GM10847 (cell line): ENCODE results near the gene CREB5.

Experiments used
- POLR2A ChIP-seq: IDR thresholded peaks from 2 replicates; pipeline ENCODE4 v1.6.1; 2011; ENCODE audit not compliant: insufficient read length; ENCODE audit errors: extremely low read depth

The CREB5 gene, protein sequence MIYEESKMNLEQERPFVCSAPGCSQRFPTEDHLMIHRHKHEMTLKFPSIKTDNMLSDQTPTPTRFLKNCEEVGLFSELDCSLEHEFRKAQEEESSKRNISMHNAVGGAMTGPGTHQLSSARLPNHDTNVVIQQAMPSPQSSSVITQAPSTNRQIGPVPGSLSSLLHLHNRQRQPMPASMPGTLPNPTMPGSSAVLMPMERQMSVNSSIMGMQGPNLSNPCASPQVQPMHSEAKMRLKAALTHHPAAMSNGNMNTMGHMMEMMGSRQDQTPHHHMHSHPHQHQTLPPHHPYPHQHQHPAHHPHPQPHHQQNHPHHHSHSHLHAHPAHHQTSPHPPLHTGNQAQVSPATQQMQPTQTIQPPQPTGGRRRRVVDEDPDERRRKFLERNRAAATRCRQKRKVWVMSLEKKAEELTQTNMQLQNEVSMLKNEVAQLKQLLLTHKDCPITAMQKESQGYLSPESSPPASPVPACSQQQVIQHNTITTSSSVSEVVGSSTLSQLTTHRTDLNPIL

DNA sequence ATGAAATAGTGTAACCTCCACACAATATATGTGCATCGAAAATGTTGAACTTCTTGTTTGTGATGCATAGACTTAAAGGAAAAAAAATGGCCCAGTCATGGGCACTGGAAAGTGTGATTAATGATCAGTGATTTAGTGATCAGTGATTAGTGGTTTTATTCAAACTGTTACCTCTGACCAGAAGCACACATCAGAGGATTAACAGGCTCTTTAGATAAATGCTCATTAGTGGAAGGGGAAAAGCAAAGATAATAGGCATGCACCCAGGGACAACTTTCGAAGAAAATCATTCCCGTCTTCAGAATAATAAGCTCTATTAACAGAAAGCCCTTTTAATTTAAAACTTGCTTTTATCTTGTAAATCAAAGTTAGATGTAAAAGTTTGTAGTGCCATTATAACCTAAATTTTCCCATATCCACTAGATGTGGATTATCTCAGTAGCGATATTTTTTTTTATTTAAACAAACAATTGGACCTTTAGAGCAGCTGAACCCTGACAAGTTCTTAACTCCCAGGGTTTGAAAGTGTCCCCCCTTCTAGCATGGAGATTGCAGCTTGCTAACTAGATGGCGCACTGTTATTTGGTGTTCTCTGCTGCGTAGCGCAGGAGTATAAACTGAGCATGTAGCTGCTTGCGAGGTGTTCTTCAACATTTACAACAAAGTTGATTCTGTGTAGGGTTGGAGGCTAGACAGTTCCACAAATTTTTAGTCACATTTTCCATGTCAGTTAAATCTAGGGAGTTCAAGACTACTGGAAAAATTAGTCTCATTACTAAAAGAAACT is at the start of gene CREB5:
Gene CREB5 (plus strand): TSS at position 643 of the 787 bp plus-strand sequence. CDS start 397 bp downstream, outside the sequence.
- TF ChIP-seq POLR2A, result no peak

DNA sequence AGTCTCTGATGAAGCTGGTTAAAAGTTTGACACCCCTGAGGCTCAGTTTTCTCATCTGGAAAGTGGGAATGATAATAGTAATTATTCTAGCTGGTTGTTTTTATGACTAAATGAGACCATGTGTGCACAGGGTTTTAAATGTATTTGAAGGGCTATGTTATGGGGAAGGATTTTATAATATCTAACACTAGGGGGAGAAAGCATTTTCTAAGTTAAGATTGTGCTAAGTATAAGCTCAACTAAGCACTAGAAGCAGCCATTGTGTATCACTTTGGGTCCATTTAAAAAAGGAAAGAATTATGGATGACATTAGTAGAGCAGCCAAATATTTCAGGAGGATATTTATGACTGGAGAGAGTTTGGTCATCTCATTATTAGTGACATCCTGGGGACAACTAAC is 49.5 kb upstream of the CREB5 start:
- no peak for TF ChIP-seq POLR2A

DNA sequence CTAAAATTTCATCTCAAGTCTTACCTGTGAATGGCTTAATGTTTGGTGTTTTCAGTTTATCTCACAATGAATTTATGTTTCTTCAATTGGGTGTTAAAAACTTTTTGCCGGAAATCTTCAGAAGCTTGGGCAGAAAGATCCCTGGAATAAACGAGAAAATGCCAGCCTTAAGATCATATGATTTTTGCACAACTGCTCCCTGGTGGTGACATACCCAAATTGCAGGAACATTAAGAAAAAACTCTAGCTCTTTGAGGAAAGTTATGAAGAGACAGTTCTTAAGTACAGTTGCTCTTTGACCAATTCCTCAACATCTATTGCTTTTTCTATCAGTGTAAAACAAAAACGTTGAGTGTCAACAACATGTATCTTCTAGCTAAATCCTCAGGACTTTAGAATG is 48.2 kb upstream of the CREB5 start:
- no peak for TF ChIP-seq POLR2A

DNA sequence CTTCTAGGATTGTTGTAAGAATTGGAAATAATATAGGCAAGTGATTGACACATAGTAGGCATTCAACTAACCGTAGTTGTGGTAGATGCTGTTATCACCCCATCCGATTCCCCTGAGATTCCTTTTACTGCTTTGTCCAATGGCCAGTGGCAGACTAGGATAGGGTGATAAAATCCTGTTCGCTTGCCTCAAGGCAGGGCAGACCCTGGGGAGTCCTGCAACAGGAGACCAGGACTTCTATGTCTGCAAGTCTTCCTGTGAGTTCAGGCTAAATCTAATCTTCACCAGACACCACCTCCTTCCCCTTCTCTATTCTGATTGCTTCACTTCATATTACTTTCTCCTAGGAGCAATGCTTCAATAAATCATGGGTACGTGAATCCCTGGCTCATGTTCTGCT is 42.8 kb upstream of the CREB5 start:
- no peak for TF ChIP-seq POLR2A

DNA sequence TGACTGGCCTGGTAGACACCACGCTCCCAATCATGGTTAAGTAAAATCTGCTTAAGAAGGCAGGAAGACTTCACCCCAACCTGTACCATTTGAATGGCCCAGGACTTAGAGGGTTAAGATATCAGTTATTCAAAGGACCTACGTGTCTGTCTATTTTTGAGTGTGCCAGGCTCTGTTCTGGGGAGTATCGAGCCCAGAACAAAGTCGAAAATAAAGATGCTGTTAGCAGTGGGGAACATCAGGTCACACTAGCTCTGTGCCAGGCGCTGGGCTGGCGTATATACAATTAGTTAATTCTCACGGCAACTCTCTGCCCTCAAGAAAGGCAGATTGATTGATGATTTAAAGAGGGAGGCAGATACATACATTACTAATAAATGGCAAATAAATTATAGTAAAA is 40.5 kb upstream of the CREB5 start:
- TF ChIP-seq POLR2A, result no peak

DNA sequence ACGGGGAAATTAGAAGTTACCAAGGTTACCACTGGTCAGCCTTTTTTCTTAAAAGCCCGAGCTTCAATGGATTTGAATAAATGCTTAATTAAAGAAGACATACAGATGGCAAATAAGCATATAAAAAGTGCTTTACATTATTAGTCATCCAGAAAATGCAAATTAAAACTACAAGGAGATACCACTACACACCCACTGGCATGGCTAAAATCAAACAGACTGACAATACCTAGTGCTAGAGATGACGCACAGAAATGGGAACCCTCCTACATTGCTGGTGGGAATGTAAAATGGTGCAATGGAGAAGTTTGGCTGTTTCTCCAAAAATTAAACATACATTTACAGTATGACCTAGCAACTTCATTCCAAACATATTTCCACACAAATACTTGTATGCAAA is 38.3 kb upstream of the CREB5 start:
- no peak for TF ChIP-seq POLR2A

DNA sequence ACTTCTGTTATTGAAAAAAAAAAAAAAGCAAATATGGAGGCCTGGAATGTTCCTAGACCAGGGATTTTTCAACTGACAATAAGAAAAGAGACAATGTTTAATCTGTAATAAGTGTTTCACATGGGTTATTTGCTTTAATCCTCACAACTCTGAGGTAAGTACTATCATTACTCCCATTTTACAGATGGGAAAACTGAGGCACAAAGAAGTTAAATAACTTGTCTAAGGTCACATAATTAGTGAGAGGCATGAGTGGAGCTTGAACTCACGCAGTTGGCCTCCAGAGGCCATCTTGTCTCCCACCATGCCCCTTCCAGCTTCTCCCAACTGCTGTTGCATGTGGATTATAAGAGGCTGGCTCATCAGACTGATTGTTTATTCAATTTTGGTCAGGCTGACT is 36.6 kb upstream of the CREB5 start:
- TF ChIP-seq POLR2A, result no peak

DNA sequence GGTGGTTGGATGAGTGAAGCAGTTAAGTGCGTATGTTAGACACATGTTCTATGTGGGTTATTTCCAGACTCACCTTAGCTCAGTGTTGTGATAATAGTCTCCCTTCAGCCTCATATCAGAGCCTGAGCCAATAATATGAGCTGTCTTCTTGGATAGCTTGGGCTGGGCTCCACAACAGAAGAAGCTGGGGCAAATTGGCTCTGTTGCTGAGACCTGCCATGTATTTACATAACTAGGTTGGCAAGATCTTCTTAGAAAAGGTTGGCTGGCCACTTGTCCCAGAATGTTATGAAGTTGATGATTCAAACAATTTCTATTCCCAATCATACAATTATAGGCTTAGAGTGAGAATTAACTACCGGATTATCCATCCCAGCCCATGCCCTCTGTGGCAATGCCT is 35.7 kb upstream of the CREB5 start:
- no peak for TF ChIP-seq POLR2A

DNA sequence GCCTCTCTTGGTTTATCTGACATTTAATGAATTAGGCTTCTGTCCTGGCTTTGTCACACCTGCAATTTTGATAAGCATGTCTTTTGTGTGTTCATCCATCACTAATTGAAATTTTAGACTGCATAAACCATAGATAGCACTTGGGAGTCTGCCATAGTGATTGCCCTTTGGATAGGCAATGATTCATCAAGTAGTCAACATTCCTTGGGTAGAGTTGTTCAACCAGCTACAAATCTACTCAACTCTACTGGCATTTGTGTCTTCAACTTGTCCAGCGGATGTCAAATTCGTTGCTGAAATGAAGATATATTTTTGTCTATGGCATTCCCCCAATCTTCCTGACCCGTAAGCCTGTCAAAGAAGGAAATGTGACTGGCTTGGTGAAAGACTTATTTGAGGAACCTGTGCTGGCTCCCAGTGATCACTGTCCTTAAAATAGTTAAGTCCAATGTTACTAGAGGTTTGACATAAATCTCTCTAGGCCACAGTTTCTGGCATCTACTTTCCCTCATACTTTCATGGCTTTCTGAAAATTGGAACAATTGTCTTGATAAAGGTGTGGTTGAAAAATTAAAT is 33.7 kb upstream of the CREB5 start:
- TF ChIP-seq POLR2A, result no peak

DNA sequence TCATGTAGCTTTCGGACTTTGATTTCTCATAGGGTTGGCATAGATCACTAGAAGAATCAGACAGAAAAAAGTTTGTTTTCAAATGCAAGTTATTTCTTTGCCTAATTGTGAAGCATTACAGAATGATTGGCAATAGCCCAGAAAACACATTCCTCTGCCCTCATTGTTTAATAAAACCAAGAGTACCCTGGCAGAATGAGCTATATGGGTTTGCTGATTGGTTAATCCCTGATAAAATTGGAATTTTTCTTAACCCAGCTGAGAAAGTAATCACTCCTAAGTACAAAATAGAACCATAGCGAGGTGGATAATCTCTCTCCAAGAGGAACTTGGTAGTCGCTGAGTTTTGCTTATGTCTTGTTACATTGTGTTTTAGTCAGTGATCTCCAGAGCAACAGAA is 30.9 kb upstream of the CREB5 start:
- no peak for TF ChIP-seq POLR2A

DNA sequence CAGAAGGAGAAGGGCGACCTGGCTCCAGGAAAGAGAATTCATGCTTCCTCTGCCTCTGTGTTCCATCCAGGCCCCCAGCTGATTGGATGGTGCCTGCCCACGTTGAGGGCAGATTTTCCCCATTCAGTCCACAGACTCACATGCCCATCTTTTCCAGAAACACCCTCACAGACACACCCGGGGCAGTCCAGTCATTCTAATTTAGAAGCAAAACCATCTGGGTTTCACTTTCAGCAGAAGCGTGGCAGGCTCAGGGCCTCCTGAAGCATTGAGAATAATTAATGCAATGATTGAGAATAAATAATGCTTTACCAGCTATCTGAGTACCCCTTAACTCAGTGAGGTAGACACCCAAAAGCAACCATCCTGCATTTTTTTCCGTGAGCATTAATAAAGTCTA is 30.2 kb upstream of the CREB5 start:
- no peak for TF ChIP-seq POLR2A

DNA sequence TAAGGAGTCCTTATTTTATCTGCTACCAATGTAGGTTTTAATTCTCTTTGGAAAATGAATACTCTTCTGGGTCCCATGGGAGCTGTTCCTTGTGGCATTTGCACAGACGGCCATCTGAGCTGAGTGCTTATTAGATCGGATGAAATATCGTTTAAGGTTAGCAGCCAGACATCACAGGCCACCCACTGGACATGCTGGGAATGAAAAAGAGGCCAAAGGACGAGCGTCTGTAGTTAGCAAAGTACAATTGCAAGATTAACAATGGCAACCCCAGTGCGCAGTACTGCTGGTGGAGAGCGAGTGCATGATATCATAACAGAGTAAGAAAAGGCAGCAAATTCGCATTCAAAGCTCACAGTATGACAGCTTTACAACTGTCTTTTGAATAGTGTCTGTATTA is 28.3 kb upstream of the CREB5 start:
- TF ChIP-seq POLR2A, result no peak

DNA sequence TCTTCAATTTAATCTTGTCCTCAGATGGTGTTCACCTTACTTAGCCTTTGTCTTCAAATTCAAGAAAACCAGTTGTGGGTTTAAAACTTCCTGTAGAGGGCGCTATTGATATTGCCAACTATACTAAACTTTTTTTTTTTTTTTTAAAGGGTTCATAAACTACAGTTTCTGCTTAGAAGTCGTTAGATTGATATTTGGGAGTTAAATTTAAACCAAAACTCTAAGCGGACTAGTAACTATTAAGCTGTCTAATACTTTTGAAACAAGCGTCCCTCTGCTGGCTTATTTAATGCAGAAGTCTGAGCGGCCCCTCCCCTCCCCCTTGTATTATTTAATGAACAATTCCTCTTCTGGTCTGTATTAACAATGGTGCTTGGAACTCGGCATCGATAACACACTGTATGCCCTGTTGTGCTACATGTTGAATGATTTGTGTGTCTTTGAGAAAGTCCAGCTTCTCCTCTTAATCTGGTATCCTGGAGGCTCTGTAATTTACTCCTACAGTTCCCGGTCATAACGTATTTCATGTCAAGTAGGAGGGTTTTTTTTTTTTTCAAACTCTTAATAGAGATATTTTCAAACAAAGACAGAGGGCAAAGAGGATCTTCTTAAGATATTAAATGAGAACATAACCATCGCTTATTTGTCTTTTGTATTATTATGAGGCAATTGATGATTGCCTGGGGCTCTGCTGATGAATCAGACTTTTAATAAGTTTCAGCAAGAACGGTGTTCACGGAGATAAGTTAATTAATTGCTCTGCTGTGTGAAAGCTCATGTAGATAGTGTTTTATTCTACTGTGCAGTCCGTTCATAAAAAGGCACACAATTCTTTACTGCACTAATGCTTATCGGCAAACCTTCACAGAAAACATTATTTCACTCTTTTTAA is 22.6 kb upstream of the CREB5 start:
- no peak for TF ChIP-seq POLR2A

DNA sequence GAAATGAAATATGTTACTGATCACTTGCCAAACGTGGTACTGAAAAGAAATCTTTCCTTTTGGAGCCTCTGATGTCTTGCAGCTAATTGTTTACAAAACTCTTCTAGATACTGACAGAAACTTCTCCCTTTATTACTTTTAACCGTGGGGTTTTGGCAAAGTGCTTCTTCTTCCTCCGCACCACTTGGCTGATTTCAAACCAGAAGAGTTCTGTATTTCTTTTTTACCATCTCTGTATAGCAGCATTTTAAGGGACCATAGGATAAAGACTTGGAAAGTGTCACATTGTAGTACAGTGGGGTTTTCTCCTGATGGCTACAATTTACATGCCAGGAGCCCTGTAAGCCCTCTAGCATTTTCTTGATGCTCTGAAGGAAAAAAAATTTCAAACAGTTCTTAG is 21.9 kb upstream of the CREB5 start:
- TF ChIP-seq POLR2A, result no peak

DNA sequence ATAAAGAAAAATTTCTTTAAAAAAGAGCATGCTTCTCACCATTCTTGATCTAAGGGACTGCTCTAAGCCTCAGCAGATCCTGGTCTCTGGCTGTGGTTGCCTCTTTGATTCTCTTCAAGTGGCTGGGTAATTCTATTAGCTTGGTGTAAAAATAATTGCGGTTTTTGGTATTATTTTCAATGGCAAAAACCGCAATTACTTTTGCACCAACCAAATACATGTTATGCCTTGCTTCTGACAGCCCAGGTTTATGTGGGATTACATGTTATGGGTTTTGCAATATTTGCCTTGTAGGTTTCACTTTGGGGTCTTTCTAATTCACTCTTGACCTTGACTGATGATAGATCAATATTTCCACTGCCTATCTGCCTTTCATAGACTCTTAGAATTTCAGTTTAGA is 20.0 kb upstream of the CREB5 start:
- TF ChIP-seq POLR2A, result no peak
